Measurements from ENCODE around the gene PIP4K2A. TPM values are rescaled to one million over a fixed set of nuclear protein-coding genes. Genes with fewer than 3 reads are reported as not detected.
"Not testable (repeated sequence)": the region's sequence is repeated elsewhere in the genome, so short reads cannot be mapped to it uniquely, and the experiment has no call there.

The PIP4K2A gene
- total RNA-seq, 1 experiment from 2014 or later = 40.5 TPM

GRCh38 chr10:22518167-22518724, 196.1 kb downstream of the PIP4K2A start:
- DNase-seq (ENCODE audit: low read depth) = no peak

- DNase-seq (ENCODE audit: low read depth) = no peak
Measured at GRCh38 chr10:22515009-22515408, 199.4 kb downstream of the PIP4K2A start.

- DNase-seq (ENCODE audit: low read depth) = not testable (repeated sequence)
Measured at GRCh38 chr10:22514414-22514758, 200.0 kb downstream of the PIP4K2A start.

GRCh38 chr10:22513483-22514413, 200.6 kb downstream of the PIP4K2A start:
- DNase-seq (ENCODE audit: low read depth) = not testable (repeated sequence)

- DNase-seq (ENCODE audit: low read depth) = not testable (repeated sequence)
Measured at GRCh38 chr10:22512015-22512414, 202.4 kb downstream of the PIP4K2A start.

- DNase-seq (ENCODE audit: low read depth) = not testable (repeated sequence)
Measured at GRCh38 chr10:22508214-22508613, 206.2 kb downstream of the PIP4K2A start.

GRCh38 chr10:22505911-22506685, 208.3 kb downstream of the PIP4K2A start:
- no peak for DNase-seq (ENCODE audit: low read depth)

- no peak for DNase-seq (ENCODE audit: low read depth)
Measured at GRCh38 chr10:22504766-22505165, 209.6 kb downstream of the PIP4K2A start.

- peak; percentile 80 for DNase-seq (ENCODE audit: low read depth)
Measured at GRCh38 chr10:22503315-22504088, 210.9 kb downstream of the PIP4K2A start.

- DNase-seq (ENCODE audit: low read depth) = no peak
Measured at GRCh38 chr10:22501863-22502262, 212.5 kb downstream of the PIP4K2A start.

- no peak for DNase-seq (ENCODE audit: low read depth)
Measured at GRCh38 chr10:22501413-22501812, 213.0 kb downstream of the PIP4K2A start.

- peak; percentile 28 for DNase-seq (ENCODE audit: low read depth)
Measured at GRCh38 chr10:22500656-22501340, 213.6 kb downstream of the PIP4K2A start.

GRCh38 chr10:22499973-22500372, 214.4 kb downstream of the PIP4K2A start:
- DNase-seq (ENCODE audit: low read depth) = not testable (repeated sequence)

- no peak for DNase-seq (ENCODE audit: low read depth)
Measured at GRCh38 chr10:22495396-22495795, 219.0 kb downstream of the PIP4K2A start.

- DNase-seq (ENCODE audit: low read depth) = no peak
Measured at GRCh38 chr10:22494007-22494406, 220.4 kb downstream of the PIP4K2A start.

GRCh38 chr10:22491931-22492615, 222.3 kb downstream of the PIP4K2A start:
- DNase-seq (ENCODE audit: low read depth) = no peak

GRCh38 chr10:22491480-22491879, 222.9 kb downstream of the PIP4K2A start:
- DNase-seq (ENCODE audit: low read depth) = no peak

- no peak for DNase-seq (ENCODE audit: low read depth)
Measured at GRCh38 chr10:22489975-22490374, 224.4 kb downstream of the PIP4K2A start.

GRCh38 chr10:22489467-22489866, 224.9 kb downstream of the PIP4K2A start:
- no peak for DNase-seq (ENCODE audit: low read depth)

- DNase-seq (ENCODE audit: low read depth) = peak; percentile 28
Measured at GRCh38 chr10:22486431-22486830, 227.9 kb downstream of the PIP4K2A start.
